Dermis blood vessel endothelial cell (primary cell): ENCODE data around the gene DSCAM. TPM values are rescaled to one million over a fixed set of nuclear protein-coding genes. Genes with fewer than 3 reads are reported as not detected.

Experiments
- DNase-seq: peaks from one replicate; pipeline ENCODE4 v3.0.0; 2010
- total RNA-seq: library from RNA; depleted of rRNA; stranded (reverse); fragments of >200 nt; gene quantifications from 2 replicates; pipeline ENCODE4 v1.2.3, GENCODE V29; 2014

Gene DSCAM
- total RNA-seq, 1 donor from 2014 or later: under 0.01 TPM

DNA sequence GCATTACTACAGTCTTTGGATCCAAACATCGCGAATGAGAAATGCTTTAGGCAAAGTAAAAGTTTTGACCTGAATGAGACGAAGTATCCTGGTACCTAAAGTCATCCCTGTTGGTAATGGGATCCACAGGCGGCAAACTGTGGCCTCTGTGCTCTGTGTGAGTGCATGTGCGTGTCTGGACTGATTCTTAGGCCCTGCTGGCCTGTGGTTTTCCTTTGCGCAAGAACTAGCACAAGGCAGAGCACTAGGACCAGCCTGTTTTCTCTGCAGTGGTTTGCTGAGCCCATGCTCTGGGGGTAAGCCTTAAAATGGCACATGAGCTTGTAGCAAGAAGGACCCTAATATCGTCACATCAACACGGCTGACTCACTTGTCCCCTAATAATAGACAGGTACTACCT lies 251.2 kb downstream of the DSCAM start:
- no peak for DNase-seq

DNA sequence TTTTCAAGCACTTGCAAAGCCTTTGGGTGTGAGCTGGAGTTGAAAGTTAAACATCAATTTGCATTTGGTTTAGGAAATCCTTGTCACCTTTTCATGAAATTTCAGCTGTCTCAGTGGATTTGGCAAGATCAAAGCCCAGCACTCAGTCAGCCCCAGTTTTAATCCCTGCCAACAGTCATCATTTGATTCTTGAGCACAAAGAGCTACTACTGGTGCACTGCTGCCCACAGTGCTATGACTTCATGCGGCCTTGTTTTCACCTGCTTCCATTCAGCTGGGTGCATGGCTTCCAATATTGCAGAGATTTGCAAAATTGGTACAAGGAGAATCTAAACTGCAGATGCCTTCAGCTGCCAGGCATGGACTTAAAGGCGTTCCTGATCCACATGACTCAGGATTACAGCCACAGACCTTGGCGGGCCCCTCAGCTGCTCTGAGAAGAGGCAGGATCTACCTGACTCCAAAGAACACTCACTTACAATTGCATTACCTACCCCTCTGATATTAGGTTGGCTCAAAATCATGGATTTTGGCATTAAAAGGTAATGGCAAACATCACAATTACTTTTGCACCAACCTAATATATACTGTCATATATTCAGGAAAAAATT lies 259.1 kb downstream of the DSCAM start:
- no peak for DNase-seq

DNA sequence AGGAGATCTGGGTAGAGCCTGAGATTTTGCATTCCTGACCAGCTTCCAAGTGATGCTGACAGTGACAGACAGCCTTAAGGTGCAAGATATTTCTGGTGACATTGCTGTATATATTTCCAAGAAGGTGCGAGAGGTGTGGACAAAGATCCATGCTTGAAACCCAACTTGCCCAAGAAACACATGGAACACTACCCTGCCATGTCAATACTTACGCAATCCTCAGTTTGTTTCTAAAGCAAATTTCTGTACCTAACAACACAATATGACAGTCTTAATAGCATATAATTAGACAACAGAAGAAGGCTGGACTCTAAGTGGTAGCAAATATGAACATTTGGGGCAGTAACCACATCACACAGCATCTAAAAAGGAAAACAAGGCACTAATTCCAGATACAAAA lies 260.4 kb downstream of the DSCAM start:
- DNase-seq: no peak

DNA sequence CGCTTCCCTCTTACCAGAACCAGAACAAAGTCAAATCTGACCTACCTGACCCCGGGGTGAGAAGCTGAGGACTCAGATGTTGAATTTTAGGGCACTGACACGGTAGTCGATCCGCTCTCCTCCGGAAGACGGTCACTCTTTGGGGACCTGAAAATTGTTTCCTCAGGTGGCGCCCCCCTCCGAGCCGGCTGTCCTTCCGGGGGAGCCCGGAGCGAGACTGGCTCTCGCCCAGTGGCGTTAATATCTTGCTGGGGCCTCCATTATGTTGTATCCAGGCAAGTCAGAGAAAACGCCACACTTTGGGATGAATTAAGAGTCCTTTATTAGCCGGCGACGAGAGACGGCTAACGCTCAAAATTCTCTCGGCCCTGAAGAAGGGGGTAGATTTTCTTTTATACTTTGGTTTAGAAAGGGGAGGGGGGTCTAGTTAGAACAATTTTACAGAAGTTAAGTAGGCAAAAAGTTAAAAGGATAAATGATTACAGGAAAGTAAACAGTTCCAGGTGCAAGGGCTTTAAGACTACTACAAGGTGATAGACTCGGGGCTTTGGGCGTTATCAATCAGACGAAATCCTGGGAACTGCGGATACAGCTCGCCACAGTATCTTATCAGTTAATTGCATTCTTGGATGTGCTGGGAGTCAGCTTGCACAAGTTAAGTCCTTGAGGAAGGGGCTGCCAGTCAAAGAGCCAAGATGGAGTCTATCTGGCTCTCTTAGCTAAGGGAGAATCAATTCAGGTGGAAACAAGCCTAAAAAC lies 269.5 kb downstream of the DSCAM start:
- no peak for DNase-seq

DNA sequence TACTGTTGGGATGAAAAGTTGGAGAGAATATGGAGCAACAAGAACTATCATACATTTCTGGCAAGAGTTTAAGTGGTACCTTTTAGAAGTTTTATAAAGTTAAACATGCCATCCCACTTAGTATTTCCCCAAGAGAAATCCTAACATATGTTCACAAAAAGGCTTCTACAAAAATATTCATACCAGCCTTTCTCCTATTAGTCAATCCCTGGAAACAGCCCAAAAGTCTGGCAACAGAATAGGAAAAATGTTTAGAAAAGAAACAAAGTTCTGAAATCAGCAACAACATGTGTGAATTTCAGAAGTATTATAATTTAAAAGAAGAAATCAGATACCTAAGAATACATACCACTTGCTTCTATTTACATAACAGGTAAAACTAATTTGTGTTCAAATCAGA lies 271.0 kb downstream of the DSCAM start:
- DNase-seq: no peak

DNA sequence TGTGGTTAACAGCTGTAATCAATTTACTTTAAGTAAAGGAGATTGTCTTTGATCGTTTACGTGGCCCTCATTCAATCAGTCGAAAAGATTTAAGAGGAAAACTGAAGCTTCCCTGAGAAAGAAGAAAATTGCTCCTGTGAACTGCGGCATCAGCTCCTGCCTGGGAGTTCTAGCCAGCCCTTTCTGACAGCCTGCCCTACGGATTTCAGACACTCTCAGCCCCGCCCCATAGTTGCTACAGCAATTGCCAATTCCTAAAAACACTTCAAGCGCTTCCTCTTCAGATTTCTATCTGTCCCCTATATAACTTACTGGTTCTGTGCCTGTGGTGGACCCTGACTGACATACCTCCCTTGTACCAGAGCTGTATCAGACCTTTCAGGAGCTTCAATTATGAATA lies 277.6 kb downstream of the DSCAM start:
- DNase-seq: no peak

DNA sequence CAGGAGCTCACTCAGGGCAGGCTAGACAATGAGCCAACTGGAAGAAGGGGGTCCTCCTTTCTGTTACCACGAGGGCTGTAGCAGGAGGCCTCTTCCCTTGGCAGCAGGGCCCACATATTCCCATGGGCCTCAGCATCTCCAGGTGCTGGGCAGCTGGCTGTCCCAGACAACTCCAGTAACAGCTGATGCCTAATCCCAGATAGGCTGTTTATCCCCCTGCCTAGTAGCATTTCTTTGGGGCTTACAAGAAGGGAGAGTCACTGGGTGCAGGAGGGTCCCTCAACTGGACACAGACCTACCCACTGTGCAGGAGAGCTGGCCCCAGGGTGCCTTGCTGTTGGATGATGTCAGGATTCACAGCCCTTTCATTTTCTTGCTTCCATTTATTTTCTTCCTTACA lies 278.2 kb downstream of the DSCAM start:
- no peak for DNase-seq

DNA sequence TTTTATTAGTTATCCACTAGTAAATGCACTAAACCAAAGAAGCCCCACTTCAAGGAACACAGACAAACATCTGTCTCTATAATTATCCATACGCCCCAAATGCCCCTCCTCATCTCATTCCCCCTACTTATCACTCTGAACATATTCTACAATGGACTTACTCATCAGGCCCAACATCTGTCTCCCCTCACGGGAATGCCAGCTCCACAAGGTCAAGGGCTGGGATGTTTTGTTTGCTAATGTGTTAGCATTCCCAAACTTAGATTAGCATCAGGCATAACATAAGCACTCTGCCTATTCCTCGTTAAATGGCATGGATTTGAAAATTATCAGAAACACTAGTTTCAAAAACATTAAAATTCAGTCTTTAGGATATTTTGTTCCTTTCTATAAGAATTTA lies 279.5 kb downstream of the DSCAM start:
- no peak for DNase-seq

DNA sequence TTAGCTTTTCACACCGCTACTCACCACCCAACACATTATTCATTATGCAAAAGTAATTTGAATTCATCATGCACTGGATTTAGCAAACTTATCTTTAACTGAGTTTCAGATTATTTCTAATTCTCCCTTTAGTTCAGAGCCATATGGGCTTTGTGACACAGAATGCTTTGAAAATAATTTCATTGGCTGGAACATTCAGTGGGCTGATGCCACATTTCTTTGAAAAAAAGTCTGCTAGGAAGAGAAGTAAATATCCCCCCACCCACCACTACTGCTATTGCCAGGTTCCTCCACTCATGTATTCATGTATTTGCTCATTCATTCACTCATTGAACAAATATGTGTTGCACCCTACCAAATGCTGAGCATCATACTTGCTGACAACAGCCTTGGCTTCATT lies 280.5 kb downstream of the DSCAM start:
- DNase-seq: no peak

DNA sequence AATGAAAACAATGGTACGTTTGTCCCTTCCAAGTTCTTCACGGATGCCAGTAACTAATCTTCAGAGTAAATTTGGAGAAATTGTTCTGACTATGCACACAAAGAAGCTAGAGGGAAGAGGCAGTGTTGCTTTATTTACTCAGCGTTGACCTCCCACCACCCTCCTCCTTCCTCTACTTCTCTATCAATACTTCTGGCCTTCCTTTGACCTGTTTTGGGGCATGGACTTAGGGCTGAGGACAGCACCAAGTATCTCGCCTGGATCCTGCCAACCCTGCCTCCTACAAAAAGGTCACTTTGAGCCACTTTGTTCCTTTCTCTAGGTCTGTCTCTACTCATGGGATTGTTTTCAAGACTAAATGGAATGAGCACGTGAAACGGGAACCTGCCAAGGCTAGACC lies 282.6 kb downstream of the DSCAM start:
- no peak for DNase-seq

DNA sequence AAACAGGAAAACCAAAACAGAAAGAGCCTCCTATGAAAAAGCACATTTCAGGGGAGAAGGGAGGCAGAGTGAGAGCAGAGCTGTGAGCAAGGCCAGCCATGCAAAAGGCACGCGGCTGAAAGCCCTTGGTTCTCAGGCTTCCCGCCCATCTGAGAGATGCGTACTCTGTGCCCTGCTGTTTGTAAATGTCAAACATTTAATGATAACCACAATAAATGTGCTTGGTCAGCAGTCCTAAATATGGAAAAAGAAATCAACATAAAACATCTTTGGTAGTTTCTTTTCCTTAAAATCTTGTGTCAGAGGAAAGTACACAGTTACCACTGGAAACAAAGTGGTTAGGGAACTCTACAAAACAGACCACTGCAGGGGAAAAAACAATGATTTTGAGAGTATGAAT lies 283.1 kb downstream of the DSCAM start:
- DNase-seq: no peak

DNA sequence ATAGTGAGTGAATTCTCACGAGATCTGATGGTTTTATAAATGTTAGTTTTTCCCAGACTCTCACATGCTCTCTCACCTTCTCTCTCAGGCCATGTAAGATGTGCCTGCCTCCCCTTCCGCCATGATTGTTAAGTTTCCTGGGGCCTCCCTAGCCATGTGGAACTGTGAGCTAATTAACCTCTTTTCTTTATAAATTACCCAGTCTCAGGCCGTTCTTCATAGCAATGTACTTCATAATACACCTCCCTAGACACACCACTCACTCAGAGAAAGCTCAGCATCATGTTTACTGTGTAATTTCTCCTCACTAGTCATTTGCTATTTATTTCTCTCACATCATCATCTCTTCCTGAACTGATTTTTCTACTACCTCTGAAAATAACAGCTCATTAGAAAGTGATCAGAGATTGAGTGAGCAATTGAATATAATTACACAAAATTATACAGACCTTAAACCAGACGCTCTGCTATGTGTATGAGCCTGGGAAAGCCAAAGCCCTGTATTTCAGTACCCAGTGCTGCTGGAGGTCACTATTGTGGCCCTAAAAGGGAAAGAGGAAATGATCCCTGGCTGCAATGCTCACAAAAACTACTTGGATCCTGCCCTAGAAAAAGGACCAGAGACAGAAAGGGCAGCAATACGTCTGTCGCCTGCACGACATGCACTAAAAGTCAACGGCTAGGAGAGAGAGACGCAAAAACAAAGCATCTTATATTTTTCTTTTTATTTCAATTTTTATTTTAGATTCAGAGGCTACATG lies 284.5 kb downstream of the DSCAM start:
- DNase-seq: no peak

DNA sequence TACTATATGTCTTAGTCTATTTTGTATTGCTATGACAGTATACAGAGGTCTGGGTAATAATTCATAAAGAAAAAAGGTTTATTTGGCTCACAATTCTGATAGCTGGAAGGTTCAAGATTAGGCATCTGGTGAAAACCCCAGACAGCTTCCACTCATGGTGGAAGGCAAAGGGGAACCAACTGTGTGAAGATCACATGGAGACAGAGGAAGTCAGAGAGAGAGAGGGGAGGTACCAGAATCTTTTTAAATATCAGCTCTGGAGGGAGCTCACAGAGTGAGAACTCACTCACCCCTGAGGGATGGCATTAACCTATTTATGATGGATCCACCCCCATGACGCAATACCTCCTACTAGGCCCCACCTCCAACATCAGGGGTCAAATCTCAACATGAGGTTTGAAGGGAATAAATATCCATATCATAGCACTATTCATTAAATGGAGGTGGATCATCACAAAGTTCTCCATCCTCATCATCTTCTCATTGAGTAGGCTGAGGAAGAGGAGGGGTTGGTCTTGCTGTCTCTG lies 290.5 kb downstream of the DSCAM start:
- no peak for DNase-seq

DNA sequence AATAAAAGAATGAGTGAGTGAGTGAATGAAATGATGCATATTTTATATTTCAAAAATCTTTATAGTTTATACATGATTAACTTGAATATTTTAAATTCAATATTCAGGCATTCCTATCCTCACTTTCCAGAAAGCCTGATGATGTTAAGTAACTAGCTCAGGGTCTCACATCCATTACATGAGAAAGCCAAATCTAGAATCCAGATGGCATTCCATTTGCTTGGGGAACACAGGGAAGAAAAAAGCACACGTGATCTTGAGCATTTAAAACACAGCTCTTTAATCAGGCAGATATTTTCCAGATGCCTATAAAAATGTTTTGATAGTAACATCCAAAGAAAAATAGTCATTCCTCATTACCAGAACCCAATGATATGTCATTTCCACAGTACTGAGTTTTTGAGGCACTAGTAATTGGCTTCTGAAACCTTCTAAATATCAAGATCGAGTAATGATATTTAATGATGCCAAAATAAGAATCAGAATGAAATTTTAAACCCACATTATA lies 291.9 kb downstream of the DSCAM start:
- no peak for DNase-seq

DNA sequence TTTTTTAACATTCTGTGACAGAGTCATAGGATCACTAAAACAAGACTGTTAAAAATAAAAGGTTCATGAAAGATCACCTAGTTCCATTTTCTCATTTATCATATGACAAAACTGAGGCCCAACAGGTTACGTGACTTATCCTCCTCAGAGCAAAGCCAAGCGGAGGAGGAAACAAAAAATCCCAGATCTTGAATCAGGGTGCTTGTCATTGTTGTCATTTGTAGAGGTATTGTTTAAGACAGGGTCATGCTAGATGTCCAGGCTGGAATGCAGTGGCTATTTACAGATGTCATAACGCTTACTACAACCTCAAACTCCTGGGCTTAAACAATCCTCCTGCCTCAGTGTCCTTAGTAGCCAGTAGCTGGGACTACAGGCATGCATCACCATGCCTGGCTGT lies 293.2 kb downstream of the DSCAM start:
- DNase-seq: no peak

DNA sequence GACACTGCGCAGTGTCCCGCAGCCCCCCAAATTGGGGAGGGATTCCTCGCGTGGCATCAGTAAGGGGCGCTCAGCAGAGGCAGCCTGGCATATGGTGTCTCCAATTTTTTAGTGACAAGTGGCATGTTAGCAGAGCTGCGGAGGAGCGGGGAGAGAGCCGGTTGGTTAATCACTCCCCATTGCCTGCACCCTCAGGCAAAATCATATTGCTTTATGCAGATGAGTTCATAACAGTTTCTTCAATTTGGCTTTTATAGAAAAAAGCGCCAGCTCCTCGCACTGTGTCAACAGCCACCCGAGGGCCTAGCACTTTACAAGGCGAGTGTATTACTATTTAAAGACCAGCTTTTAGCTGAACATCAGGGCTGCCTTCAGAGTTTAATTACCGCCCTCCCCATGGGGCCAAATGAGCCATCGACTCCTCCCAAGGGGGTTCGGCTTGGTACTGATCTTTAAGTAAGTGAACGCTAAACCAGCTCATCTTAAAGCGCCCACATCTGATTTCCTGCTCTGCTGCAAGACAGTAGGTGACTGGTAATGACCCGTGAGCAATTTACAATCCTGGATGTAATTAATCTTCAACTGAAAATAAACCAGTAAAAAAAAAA lies 298.9 kb downstream of the DSCAM start:
- DNase-seq: no peak

DNA sequence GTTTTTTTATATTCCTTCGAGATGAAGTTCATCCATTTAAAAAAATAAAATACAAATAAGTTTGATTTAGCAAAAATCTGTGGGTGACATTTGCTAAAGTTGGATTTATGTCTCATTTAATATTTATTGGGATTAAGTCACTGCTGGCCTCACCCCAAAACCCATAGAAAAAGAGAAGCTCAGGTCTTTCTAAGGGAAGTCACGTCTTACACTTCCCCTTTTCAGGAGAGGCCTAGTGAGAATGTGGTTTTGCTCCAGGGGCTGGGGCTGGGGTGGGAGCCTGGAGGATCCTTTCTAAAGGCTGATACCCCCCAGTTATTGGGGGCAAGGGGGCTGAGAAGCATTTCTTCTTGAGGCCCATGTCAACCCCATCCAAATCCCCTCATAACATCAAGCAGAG lies 300.3 kb downstream of the DSCAM start:
- DNase-seq: no peak

DNA sequence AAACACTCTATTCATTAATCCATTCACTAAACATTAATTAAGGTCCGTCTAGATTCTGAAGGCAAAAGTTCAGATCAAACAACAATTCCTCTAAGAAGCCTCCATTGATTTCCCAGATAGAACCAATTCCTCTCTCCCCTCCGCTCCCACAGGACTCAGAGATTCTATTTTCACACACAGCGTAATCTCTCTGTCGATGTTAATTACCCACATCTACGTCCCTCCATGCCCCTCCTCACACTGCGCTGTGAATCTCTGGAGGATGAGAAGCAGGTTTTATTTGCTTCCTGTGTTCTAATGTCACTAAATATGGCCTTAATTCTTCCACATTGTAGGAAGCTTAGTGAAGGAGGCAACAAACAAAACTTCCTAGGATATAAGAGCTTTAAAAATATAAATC lies 306.7 kb downstream of the DSCAM start:
- no peak for DNase-seq

DNA sequence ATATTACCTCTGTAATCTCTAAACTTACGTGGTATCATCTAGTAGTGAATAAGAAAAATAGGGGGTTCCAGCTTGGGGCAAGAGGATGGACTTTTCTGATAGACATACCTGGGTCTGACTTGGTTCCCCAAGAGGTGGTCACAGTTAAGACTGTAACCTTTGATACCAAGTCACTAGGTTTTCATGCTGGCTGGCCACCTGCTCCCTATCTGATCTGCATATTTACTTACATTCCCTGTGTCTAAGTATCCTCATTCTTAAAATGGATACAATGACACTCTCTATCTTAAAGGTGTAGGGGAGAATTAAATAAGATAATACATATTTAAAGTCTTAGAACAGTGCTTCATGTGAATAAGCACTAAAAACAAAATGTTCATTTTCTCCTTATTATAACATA lies 312.1 kb downstream of the DSCAM start:
- DNase-seq: no peak

DNA sequence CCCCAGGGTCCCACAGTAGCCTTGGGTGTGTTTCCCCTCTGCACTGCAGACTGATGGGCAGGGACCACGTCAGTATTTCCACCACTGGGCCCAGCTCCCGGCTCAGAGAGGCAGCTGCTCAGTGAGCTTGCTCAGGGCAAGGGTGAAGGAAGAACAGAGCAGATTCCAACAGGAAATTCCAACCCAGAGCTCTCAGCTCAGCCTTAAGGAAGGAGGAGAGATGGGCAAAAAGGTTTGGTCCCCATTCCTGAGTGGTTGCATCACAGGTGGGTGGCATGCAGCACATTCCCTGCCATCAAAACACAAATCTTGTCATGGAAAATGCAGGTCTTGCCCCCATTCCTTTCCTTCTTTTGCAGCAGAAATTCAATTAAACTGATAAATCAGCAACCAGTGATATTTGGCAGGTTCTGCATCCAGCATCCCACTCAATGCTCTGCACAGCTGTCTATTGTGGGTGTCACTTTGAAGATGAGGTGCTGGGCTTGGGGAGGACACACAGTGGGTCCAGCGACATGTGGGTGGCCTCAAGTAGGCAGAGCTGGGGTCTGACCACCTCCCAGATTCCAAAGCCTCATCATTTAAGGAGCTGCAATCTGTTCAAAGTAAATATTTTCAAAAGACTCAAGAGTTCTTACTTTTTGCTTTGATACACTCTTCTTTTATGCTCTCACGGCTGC lies 315.4 kb downstream of the DSCAM start:
- DNase-seq: no peak

DNA sequence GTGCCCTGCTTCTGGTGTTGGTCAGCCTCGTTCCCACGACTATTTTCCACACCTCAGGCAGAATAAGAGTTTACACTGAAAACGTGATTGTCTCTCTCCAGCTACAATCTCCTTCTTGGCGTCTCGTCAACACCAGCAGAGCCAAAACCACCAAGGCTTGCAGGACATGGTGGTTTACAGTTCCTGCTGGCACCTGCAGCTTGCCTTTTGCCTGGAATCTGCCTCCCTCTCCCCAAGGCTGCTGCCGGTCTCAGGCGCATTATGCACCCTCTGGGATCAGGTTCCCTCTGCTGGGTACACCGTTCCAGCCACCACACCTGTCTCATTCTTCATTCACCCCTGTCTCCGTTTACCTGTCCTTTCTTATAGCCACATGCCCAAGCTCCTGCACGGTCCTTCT lies 315.9 kb downstream of the DSCAM start:
- DNase-seq: no peak

DNA sequence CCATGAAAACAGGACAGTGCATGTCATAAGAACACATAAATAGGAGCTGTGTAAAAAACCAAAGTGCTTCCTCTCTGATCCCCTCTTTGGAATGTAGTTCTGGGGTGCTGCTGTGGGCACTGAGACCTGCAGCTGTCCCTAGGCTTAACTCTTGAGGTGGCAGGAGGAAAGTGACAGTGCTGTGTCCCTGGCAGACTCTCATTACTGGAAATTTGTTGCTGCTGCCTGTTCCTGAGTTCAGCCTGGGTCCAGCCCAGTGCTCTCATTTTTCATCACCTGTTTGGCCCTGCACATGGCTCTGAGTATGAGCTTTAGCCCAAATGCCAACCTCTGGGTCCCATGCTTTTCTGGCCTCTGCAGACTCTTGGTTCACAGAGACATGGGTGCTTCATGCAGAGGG lies 329.3 kb downstream of the DSCAM start:
- no peak for DNase-seq

DNA sequence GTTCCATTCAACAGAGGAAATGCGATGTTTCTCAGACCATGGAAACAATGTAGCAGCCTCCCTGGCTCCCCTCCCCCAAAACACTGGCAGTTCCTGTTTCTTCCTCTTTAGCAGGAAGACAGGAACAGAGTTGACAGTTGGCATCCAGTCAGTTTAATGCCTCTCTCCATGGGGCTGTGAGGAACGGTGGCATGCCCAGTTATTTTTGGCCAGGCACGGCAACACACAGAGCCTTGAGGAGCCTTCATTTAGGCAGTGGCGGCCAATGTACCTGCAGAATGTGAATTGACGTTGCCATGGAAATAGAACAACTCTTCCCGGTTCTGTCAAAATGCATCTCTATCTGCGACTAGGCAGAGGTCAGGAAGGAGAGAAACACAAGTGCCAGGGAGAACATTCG lies 330.6 kb downstream of the DSCAM start:
- no peak for DNase-seq
